ENCODE results near the gene MAPRE2.

The MAPRE2 gene

DNA sequence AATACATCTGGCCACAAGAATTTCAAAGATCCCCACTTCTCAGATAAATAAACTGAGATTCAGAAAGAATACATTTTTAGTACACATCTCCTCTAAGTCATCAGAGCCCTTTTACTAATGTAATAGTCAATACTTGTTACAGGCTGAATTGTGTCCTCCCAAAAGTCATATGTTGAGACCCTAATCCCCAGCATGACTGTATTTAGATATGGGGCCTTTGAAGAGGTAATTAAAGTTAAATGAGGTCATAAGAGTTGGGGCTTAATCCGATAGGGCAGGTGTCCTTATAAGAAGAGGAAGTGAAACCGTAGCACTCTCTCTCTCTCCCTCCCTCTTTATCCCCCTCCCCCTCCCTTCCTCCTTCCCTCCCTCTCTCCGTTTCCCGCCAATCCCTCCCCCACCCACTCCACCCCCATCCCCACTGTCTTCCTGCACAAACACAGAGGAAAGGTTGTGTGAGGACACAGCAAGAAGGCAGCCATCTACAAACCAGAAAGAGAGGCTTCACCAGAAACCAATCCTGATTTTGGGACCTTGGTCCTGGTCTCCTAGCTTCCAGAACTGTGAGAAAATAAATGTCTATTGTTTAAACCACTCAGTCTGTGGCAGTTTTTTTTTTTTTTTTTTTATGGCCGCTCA lies 133.0 kb downstream of the MAPRE2 start:
- no peak for DNase-seq (ENCODE audit: low read depth in 2 of 2, low spot score in 1 of 2)

DNA sequence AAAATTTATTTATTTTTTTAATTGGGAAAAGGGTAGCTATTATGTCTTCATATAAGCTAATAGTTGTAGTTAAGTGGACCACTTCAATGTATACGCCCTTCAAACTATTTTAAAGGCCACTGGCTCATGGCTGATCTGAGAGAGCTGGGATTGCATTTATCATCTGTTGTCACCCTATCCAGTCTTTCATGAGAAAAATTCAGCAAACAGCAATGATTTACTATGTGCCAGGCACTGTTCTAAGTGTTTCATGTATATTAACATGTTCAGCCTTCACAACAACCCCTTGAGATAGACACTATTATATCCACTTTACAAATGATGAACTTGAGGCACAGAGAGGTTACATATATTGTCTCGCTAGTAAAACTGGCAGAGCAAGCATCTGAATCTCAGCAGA lies 133.5 kb downstream of the MAPRE2 start:
- no peak for DNase-seq (ENCODE audit: low read depth in 2 of 2, low spot score in 1 of 2)

DNA sequence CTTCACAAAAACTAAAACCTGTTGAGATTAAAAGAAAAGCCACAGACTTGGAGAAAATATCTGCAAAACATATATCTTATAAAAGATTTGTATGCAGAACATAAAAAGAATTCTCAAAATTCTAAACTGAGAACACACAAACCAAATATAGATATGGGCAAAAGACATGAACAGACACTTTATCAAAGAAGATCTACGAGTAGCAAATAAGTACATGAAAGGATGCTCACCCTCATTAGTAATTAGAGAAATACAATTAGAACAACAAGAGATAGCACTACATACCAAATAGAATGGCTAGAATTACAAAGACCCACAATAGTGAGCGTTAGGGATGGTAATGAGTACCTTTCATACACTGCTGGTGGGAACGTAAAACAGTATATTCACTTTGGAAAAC lies 135.7 kb downstream of the MAPRE2 start:
- no peak for DNase-seq (ENCODE audit: low read depth in 2 of 2, low spot score in 1 of 2)

DNA sequence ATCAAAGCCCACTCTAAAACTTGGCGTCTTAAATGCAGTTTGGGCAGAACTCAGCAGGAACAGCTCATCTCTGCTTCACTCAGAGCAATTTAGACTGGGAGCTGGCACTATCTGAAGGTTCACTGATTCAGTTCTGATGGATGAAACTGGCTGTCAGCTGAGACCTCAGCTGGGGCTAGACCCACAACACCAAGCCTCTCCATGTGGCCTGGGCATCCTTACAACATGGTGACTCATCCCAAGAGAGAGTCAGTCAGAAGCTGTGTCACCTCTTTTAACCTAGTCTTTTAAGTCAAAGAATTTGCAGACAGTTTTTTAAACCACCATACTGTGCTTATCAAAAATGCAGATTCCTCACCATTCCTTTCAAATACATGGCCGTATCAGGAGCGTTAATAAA lies 137.0 kb downstream of the MAPRE2 start:
- DNase-seq (ENCODE audit: low read depth in 2 of 2, low spot score in 1 of 2): no peak

DNA sequence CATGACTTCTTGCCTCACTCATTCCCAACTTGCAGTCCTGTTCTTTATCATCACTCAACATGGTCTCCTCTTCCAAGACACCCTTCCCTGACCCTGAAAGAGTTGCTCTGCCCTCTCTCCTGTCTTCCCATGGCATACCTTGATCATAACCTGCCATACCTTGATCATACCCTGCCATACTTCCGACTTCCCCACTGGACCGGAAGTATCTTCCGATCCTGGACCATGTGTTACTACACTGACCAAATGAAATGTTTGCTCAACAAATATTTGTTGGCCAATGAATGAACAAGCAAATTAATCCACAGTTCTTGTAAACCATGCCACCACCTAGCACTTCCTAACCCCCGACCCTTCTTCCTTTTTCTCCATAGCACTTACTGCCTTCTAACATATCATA lies 138.7 kb downstream of the MAPRE2 start:
- no peak for DNase-seq (ENCODE audit: low read depth in 2 of 2, low spot score in 1 of 2)

DNA sequence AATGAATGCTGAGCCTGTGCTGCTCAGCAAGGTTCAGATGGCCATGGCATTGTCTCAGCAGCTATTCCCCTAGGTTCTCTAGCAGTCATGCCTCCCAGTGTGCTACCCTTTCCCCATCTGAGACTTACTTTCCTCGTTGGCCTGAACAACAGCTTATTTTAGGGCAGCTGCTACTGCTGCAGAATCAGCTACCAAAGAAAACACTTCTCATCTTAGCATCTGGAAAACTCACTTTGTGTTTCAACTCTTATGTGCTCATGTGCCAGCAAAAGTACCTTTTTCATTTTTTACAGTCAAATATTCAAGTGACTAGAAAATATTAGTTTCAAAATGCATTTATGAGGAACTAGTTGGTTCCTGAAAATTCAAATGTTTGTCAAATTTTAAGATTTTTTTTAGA lies 139.2 kb downstream of the MAPRE2 start:
- no peak for DNase-seq (ENCODE audit: low read depth in 2 of 2, low spot score in 1 of 2)

DNA sequence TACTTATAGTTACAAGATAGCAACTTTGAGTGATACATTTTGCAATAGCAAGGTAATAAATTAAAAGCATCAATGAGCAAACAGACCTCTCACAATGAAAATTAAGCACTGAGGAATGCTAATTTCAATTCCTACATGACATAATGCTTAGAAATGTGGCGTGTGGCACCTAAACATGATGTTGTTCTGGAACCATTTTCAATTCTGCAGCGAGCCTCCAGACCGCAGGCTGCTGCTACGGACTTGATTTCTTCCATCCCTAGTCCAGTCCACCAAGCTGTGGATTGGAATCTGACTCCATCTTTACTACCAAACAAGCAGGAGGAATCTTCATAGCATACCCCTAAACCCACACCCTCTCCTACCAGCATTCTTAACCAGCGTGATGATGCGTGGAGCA lies 140.9 kb downstream of the MAPRE2 start:
- no peak for DNase-seq (ENCODE audit: low read depth in 2 of 2, low spot score in 1 of 2)

DNA sequence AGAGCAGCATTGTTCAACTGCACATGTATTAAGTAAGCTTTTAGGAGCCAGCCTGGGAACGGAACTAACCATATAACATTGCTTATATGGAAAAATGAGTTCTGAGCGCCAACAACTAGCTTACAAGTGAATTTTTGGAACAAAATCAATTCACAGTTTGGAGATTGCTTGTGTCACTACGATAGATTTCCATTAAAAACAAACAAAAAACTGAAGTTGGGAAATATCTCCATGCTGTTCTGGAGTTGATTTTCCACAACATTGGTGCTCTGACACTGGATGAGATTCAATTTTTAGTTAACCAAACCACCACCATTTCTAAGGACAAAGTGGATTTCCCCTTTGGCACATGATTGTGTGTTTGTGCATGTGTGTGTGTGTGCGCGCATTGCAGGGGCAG lies 142.7 kb downstream of the MAPRE2 start:
- no peak for DNase-seq (ENCODE audit: low read depth in 2 of 2, low spot score in 1 of 2)

DNA sequence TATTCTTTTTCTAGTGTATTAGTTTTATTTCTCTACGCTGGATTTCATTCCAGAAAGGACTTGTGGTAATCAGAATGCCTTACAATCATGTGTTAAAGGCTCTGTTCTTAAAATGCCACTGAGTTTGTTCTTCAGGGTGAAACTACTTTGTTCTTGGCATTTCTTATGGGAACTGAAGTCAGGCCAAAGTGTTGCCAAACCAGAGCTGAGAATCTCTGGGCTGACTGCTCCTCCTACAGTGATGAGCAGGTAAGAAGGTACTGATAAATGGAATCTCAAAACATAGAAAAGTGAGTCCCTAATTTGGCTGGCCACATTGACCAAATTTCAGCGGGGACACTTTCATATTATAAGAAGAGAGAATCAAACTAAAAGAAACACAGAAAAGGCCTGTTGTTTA lies 144.6 kb downstream of the MAPRE2 start:
- no peak for DNase-seq (ENCODE audit: low read depth in 2 of 2, low spot score in 1 of 2)

DNA sequence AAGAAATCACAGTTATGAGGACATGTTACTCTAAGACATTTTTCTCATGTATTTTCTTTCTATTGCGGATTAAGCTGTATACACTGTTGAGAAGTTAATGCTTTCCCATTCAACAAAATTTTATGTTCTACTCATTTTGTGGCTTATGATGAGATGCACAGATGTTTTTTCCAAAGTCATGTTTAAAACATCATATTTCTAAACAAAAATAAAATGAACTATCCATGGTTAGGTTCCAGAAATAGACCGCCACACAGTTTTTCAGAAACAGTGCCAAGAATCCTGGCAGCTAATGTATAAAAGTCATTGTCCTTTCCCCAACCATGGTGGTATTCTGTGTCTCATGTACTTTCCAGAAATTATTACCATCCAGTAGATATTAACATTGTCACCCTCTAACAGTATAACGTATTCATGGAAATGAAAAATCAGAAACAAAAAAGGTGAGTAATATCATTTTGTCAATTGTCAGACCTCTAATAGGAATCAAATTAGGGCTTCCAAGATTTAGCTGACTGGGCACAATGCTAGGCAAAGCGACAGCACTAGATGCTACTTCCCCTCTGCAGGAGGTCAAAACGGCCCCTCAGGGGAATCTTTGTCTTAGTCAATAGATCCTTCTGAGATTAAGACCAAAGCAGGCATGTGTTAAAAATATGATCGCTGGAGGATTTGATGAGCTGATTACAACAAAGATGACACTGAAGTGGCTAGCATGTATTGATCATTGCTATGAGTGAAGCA lies 145.2 kb downstream of the MAPRE2 start:
- DNase-seq (ENCODE audit: low read depth in 2 of 2, low spot score in 1 of 2): no peak

DNA sequence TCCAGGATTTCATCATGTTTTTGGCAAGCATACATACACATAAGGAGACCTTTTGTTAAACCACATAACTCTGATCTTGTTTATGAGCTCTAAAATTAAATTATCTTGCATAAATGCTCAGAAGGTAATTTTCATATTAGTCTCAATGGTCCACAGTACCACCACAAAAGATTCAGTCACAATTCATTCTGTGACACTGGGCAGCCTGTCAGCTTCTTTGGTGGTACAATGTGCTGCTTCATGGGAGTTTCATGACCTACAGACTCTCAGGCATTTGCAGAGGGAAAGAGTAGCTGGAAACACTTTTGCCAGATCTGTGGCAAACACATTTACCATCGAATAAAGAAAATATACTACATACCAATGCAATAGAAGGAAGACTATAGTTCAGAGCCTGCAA lies 148.3 kb downstream of the MAPRE2 start:
- DNase-seq (ENCODE audit: low read depth in 2 of 2, low spot score in 1 of 2): no peak

DNA sequence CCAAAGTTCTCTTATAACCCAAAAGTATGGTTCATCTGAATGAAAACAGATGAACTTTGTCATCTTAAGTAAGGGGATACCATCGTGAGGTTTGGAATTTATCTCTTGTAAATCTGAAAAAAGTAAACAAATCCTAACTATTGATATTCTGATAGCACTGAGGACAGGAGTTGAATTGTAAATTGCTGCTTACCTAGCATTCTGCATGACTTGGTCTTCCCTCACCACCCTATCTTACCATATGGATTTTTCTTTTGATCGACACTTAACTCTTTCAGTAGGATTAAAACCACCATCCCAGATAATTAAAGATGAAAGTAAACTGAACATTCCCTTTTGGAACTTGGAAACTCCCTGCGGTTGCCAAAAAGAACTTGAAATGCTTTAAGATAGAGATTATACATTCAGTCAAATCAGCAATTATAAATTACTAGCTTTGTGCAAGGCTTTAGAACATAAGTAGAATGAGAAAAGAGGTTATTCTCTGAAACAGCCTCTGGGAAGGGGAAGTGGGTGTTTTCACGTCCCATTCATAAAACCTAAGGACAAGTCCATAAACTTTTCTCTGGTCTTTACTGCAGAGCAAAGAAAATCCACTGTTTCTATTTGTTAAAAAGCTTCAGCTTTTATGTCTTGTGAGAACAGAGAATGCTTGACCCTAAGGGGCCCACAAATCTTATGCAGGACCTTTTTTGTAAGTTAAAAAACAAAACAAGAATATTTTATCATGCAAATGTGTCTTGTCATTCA lies 149.9 kb downstream of the MAPRE2 start:
- DNase-seq (ENCODE audit: low read depth in 2 of 2, low spot score in 1 of 2): no peak

DNA sequence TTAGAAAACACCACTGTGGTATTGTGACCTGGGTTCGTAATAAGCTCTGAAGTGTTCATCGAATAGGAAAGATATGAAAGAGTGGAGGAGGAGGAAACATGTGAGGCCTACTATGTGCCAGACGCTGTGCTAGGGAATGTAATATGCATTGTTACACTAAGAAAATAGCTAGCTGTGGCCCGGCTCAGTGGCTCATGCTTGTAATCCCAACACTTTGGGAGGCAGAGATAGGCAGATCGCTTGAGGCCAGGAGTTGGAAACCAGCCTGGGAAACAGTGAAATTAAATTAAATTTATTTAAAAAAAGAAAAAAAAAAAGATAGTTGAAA lies 150.4 kb downstream of the MAPRE2 start:
- no peak for DNase-seq (ENCODE audit: low read depth in 2 of 2, low spot score in 1 of 2)

DNA sequence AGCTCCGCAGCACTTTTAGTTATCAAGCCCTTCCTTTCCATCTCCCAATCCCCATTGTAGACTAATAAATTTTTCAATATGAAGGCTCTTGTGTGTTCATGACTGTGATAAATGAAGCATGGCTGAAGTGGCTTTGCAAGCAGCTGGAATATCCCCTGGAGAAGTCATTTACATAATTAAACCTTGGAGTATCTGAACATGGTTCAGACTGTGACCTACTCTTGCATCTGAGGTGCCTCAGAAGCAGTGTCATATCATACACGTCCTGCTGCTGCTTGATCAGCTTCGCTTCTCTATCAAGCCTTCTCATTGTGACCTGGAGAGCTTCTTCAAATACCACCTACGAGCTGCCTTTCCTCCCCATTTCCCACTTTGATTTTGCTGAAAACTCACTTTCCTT lies 151.2 kb downstream of the MAPRE2 start:
- DNase-seq (ENCODE audit: low read depth in 2 of 2, low spot score in 1 of 2): no peak
